H9 (cell line): Measurements from ENCODE around the gene NECAP2. TPM values are rescaled to one million over a fixed set of nuclear protein-coding genes. Genes with fewer than 3 reads are reported as not detected.
A peak's percentile ranks its signal among the peaks of the same experiment; 100 is the strongest.
"Not testable (repeated sequence)": the region's sequence is repeated elsewhere in the genome, so short reads cannot be mapped to it uniquely, and the experiment has no call there.

Experiments
- DNase-seq: peaks from one replicate; pipeline ENCODE4 v3.0.0-alpha.2; 2017
- H2AFZ ChIP-seq: one replicate; pipeline ENCODE4 v1.6.1; 2013; ENCODE audit warnings: mild to moderate bottlenecking, low read length, control low read depth, moderate library complexity
- H2AK5ac ChIP-seq: 2 replicates; pipeline ENCODE4 v1.6.1; 2013; ENCODE audit warnings: low read length, control low read depth, mixed read lengths; ENCODE audit not compliant: insufficient read length
- H2BK120ac ChIP-seq: one replicate; pipeline ENCODE4 v1.6.1; 2013; ENCODE audit warnings: low read depth, mild to moderate bottlenecking, low read length, control low read depth, inconsistent platforms; ENCODE audit not compliant: poor library complexity, severe bottlenecking
- H2BK12ac ChIP-seq: 2 replicates; pipeline ENCODE4 v1.6.1; 2013; ENCODE audit warnings: low read length, control low read depth, mixed read lengths, low read depth; ENCODE audit not compliant: insufficient read length
- H2BK15ac ChIP-seq: 2 replicates; pipeline ENCODE4 v1.6.1; 2013; ENCODE audit warnings: low read depth, low read length, control low read depth
- H2BK20ac ChIP-seq: one replicate; pipeline ENCODE4 v1.6.1; 2013; ENCODE audit warnings: low read depth, mild to moderate bottlenecking, low read length, control low read depth, inconsistent platforms; ENCODE audit not compliant: poor library complexity, severe bottlenecking
- H2BK5ac ChIP-seq: 2 replicates; pipeline ENCODE4 v1.6.1; 2013; ENCODE audit warnings: low read length, control low read depth, mixed read lengths; ENCODE audit not compliant: insufficient read length
- H3K14ac ChIP-seq: 2 replicates; pipeline ENCODE4 v1.6.1; 2013; ENCODE audit warnings: low read length, control low read depth; ENCODE audit not compliant: insufficient read depth
- H3K18ac ChIP-seq: 2 replicates; pipeline ENCODE4 v1.6.1; 2013; ENCODE audit warnings: low read depth, mild to moderate bottlenecking, mixed read lengths, low read length, control low read depth; ENCODE audit not compliant: insufficient read length
- H3K23ac ChIP-seq: 2 replicates; pipeline ENCODE4 v1.6.1; 2013; ENCODE audit warnings: low read length, control low read depth, mixed read lengths, low read depth; ENCODE audit not compliant: insufficient read length
- H3K23me2 ChIP-seq: 2 replicates; pipeline ENCODE4 v1.6.1; 2013; ENCODE audit warnings: low read depth, mild to moderate bottlenecking, mixed read lengths, low read length, control low read depth; ENCODE audit not compliant: insufficient read length, poor library complexity, severe bottlenecking
- H3K27ac ChIP-seq: 2 replicates; pipeline ENCODE4 v1.5.1; 2013; ENCODE audit warnings: low read length, control low read depth, mixed read lengths, low read depth; ENCODE audit not compliant: insufficient read length
- H3K27me3 ChIP-seq: 2 replicates; pipeline ENCODE4 v1.6.1; 2013; ENCODE audit warnings: low read length, control low read depth, inconsistent platforms; ENCODE audit not compliant: insufficient read depth
- H3K4ac ChIP-seq: 2 replicates; pipeline ENCODE4 v1.6.1; 2013; ENCODE audit warnings: low read depth, mild to moderate bottlenecking, control low read depth, inconsistent platforms, low read length, moderate library complexity
- H3K4me1 ChIP-seq: 2 replicates; pipeline ENCODE4 v1.6.1; 2013; ENCODE audit warnings: low read length, control low read depth, inconsistent platforms; ENCODE audit not compliant: insufficient read depth
- H3K4me2 ChIP-seq: 2 replicates; pipeline ENCODE4 v1.6.1; 2013; ENCODE audit warnings: low read length, control low read depth, mixed read lengths; ENCODE audit not compliant: insufficient read length, insufficient read depth
- H3K56ac ChIP-seq: 2 replicates; pipeline ENCODE4 v1.6.1; 2013; ENCODE audit warnings: low read depth, mild to moderate bottlenecking, mixed read lengths, low read length, control low read depth; ENCODE audit not compliant: insufficient read length
- H3K79me1 ChIP-seq: 2 replicates; pipeline ENCODE4 v1.6.1; 2013; ENCODE audit warnings: low read depth, mild to moderate bottlenecking, moderate library complexity, low read length, control low read depth, inconsistent platforms; ENCODE audit not compliant: insufficient read depth, poor library complexity, severe bottlenecking
- H3K79me2 ChIP-seq: 2 replicates; pipeline ENCODE4 v1.6.1; 2013; ENCODE audit warnings: low read length, control low read depth, inconsistent platforms; ENCODE audit not compliant: insufficient read depth
- H3K9ac ChIP-seq: 2 replicates; pipeline ENCODE4 v1.6.1; 2013; ENCODE audit warnings: low read length, control low read depth, mixed read lengths; ENCODE audit not compliant: insufficient read length; ENCODE audit errors: extremely low read depth
- H3K9me3 ChIP-seq: one replicate; pipeline ENCODE4 v1.6.1; 2013; ENCODE audit warnings: low read depth, low read length, inconsistent platforms; ENCODE audit not compliant: control insufficient read depth
- H3T11ph ChIP-seq: one replicate; pipeline ENCODE4 v1.6.1; 2013; ENCODE audit warnings: mild to moderate bottlenecking, low read length, control low read depth, inconsistent platforms
- H4K20me1 ChIP-seq: one replicate; pipeline ENCODE4 v1.6.1; 2013; ENCODE audit not compliant: control insufficient read depth, insufficient read length, insufficient read depth
- H4K5ac ChIP-seq: 2 replicates; pipeline ENCODE4 v1.6.1; 2013; ENCODE audit warnings: low read depth, mild to moderate bottlenecking, mixed read lengths, low read length, control low read depth; ENCODE audit not compliant: insufficient read length
- H4K8ac ChIP-seq: replicated peaks from 2 replicates; pipeline ENCODE4 v1.6.1; 2013; ENCODE audit warnings: low read length, control low read depth, mixed read lengths, low read depth; ENCODE audit not compliant: insufficient read length
- H4K91ac ChIP-seq: 2 replicates; pipeline ENCODE4 v1.6.1; 2013; ENCODE audit warnings: low read depth, mild to moderate bottlenecking, moderate library complexity, mixed read lengths, low read length, control low read depth; ENCODE audit not compliant: insufficient read length
- H3K27ac Mint-ChIP-seq, 3 experiments: 2 replicates in 2 of 3; 3 replicates in 1 of 3; pipeline ENCODE4 v1.8.0; 2020 to 2021; ENCODE audit warnings: mixed read lengths in 3 of 3, mild to moderate bottlenecking in 1 of 3, moderate library complexity in 1 of 3
- H3K27me3 Mint-ChIP-seq: 2 replicates; pipeline ENCODE4 v1.8.0; 2021; ENCODE audit warnings: low read depth, mild to moderate bottlenecking, moderate library complexity, mixed read lengths
- H3K36me3 Mint-ChIP-seq, 3 experiments: 2 replicates in 2 of 3; 3 replicates in 1 of 3; pipeline ENCODE4 v1.8.0; 2020 to 2021; ENCODE audit warnings: low read depth in 3 of 3, mixed read lengths in 3 of 3; ENCODE audit not compliant: insufficient read depth in 1 of 3
- H3K4me1 Mint-ChIP-seq, 2 experiments: 2 replicates each; pipeline ENCODE4 v1.8.0; 2020; ENCODE audit warnings: mixed read lengths in 2 of 2
- H3K4me3 Mint-ChIP-seq, 2 experiments: 2 replicates in 1 of 2; 3 replicates in 1 of 2; pipeline ENCODE4 v1.8.0; 2020 to 2021; ENCODE audit warnings: mild to moderate bottlenecking in 2 of 2, mixed read lengths in 2 of 2, moderate library complexity in 1 of 2
- H3K9me3 Mint-ChIP-seq, 2 experiments: 2 replicates in 1 of 2; 3 replicates in 1 of 2; pipeline ENCODE4 v1.8.0; 2020; ENCODE audit warnings: mild to moderate bottlenecking in 2 of 2, mixed read lengths in 2 of 2, moderate library complexity in 1 of 2
- WGBS: extraction: QIAGEN DNeasy Blood & Tissue Kit; methylation state at CpG from one replicate; pipeline ENCODE4 v1.1.7; 2013; ENCODE audit warnings: missing lambda C conversion rate, low lambda C conversion rate, mixed read lengths; ENCODE audit not compliant: insufficient read length; ENCODE audit errors: extremely low coverage; 5-methylcytosine and 5-hydroxymethylcytosine counted together
- total RNA-seq: library from RNA; stranded (reverse); gene quantifications from 2 replicates; pipeline ENCODE4 v1.2.1, GENCODE V29; 2021
- TF ChIP-seq, protein P1 (sequence below): fragments of 200-600 bp; sonication (generic); conservative IDR thresholded peaks from 3 replicates; pipeline ENCODE4 v1.8.0; 2021; ENCODE audit warnings: antibody characterized with exemption, mild to moderate bottlenecking

Gene NECAP2
- total RNA-seq, 1 experiment from 2014 or later = 33.2 TPM

DNA sequence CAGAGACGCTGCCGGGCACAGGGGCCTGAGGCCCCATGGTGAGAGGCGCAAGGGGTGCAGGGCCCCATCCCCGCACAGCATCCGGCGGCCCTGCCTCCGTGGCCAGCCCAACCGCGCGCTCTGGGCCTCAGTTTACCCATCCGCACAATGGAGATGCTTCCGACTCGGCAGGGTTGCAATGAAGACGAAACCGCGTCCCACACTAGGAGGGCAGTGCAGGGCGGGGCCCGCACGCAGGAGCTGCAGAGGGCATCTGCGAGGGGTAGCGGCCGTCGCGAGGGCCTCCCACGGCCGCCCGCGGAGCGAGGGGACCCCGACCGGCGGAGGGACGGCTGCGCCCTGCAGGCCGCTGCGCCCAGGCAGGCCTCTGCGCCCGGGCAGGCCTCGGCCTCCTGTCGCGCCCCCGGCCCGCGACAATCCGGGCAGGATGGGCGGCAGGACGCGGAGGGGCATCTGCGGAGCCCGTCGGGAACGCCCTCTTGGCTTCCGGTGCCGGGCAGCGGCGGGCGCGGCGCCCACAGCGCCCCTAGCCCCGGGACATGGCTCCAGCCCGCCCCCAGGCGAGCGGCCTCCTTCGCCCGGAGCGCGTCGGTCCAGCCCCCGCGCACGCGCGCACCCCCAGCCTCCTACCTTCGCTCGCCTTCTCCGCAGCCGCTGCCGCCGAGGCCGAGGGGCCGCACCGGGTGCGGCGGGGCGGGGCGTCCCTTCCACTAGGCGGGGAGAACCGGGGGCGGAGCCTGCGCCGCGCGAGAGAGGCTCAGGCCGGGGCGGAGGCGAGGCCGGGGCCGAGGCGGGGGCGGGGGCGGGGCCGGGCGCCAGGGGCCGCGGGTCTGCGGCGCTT, 58.3 kb downstream of the NECAP2 start:
- no peaks in the 10 kb centered on the region for H3K79me1 ChIP-seq
- peak; percentile 91 for DNase-seq
- H4K20me1 ChIP-seq = no peaks in the 10 kb centered on the region
- no peak overlapping the region for H2AK5ac ChIP-seq
- no peak overlapping the region for H3K56ac ChIP-seq
- H3K79me2 ChIP-seq = no peaks in the 10 kb centered on the region
- no peaks in the 10 kb centered on the region for H3K9me3 ChIP-seq
- no peak overlapping the region for H2BK120ac ChIP-seq
- H3K4me2 ChIP-seq = peak overlapping the region; percentile 88
- H3K9ac ChIP-seq = no peak overlapping the region
- no peak overlapping the region for H2BK15ac ChIP-seq
- Mint-ChIP-seq H3K4me3 (peak overlapping the region; percentile 76 to 86), H3K4me1 (peaks cover 5 to 14% of the 10 kb centered on the region in 2 experiments; a peak in 3 of 4 replicates), H3K9me3 (no peaks in the 10 kb centered on the region), H3K27me3 (no peaks in the 10 kb centered on the region; the same call in none of the 2 replicates), H3K27ac (peak overlapping the region in 1 of 3 experiments; percentile 92; a peak in 1 of 7 replicates), H3K36me3 (peaks cover 0 to 4% (median 0%) of the 10 kb centered on the region in 3 experiments; a peak in 2 of 7 replicates)
- no peak overlapping the region for H4K5ac ChIP-seq
- H2BK5ac ChIP-seq = no peak overlapping the region
- WGBS = no CpG with 5 or more reads among the region's 108 CpGs
- peak overlapping the region; percentile 95 for H3K14ac ChIP-seq
- no peak overlapping the region for H4K8ac ChIP-seq
- H3K4ac ChIP-seq = no peak overlapping the region
- H3K23me2 ChIP-seq = peaks cover 7% of the 10 kb centered on the region
- H2BK12ac ChIP-seq = no peak overlapping the region
- H3K23ac ChIP-seq = no peak overlapping the region
- H2AFZ ChIP-seq = no peak overlapping the region
- H3K27me3 ChIP-seq = no peaks in the 10 kb centered on the region
- no peak overlapping the region for H2BK20ac ChIP-seq
- H3T11ph ChIP-seq = no peak overlapping the region
- H3K18ac ChIP-seq = no peak overlapping the region
- H3K27ac ChIP-seq = no peak overlapping the region
- TF ChIP-seq, protein P1, sequence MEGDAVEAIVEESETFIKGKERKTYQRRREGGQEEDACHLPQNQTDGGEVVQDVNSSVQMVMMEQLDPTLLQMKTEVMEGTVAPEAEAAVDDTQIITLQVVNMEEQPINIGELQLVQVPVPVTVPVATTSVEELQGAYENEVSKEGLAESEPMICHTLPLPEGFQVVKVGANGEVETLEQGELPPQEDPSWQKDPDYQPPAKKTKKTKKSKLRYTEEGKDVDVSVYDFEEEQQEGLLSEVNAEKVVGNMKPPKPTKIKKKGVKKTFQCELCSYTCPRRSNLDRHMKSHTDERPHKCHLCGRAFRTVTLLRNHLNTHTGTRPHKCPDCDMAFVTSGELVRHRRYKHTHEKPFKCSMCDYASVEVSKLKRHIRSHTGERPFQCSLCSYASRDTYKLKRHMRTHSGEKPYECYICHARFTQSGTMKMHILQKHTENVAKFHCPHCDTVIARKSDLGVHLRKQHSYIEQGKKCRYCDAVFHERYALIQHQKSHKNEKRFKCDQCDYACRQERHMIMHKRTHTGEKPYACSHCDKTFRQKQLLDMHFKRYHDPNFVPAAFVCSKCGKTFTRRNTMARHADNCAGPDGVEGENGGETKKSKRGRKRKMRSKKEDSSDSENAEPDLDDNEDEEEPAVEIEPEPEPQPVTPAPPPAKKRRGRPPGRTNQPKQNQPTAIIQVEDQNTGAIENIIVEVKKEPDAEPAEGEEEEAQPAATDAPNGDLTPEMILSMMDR = peak; percentile 30; the same call in 2 of the 3 replicates
- no peak overlapping the region for H4K91ac ChIP-seq
- no peaks in the 10 kb centered on the region for H3K4me1 ChIP-seq

DNA sequence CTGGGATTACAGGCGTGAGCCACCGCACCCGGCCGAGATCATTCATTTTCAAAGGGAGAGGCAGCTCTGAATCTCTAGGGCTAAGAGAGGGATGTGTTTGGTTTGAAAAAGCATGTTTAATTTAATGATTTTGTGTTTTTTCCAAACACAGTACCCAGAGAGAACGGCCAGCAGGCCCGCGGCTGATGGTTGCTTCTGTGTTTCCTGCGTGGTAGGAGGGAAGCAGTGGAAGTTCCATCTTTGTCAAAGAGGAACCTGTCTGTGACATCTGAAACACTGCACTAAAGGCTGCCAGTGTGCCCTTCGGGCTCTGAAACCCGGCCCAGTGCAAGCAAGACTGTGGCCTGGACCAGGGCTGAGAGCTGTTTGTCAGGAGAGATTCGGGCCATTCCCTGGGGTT, 59.9 kb downstream of the NECAP2 start:
- not testable (repeated sequence) for H3K9me3 ChIP-seq, H3K9me3 Mint-ChIP-seq, H2BK20ac ChIP-seq, H2BK12ac ChIP-seq, H3K4me1 ChIP-seq, H4K5ac ChIP-seq, H3K27me3 ChIP-seq, H4K8ac ChIP-seq, H3K27me3 Mint-ChIP-seq, H2BK5ac ChIP-seq, DNase-seq, H2BK120ac ChIP-seq, H2AK5ac ChIP-seq, H4K20me1 ChIP-seq, H3T11ph ChIP-seq, H3K4ac ChIP-seq, H2BK15ac ChIP-seq, H3K18ac ChIP-seq, H3K9ac ChIP-seq, H3K27ac ChIP-seq, H3K4me2 ChIP-seq, H3K23me2 ChIP-seq, H3K79me2 ChIP-seq, H4K91ac ChIP-seq, H3K79me1 ChIP-seq, H3K23ac ChIP-seq, H3K27ac Mint-ChIP-seq, H2AFZ ChIP-seq, H3K56ac ChIP-seq, H3K36me3 Mint-ChIP-seq, H3K14ac ChIP-seq
- WGBS = no CpG with 5 or more reads among the region's 11 CpGs
- H3K4me1 Mint-ChIP-seq = peaks cover 3 to 13% of the 10 kb centered on the region in 2 experiments; a peak in 3 of 4 replicates
- H3K4me3 Mint-ChIP-seq = peak overlapping the region; percentile 76 to 86; a peak in 4 of 5 replicates
